ENCODE results near the gene TRMU.

DNA sequence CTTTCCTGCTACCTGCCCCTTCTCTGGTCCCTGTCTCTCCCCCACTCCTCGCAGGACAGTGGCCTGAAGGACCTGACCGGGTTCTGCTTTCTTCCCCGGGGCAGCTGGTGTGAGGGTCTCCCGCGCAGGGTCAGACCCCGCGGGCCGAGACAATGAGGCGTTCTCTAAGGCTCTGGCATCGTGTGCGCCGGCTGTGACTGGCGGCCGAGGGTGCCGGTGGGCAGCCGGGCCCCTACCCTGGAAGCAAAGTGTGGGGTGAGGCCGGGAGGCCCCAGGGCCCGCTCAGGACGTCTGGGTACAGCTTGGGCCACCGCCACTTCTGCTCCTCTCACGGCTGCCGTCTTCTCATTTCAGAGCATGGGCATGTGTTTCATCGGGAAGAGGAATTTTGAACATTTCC is 16.3 kb downstream of the TRMU start:
- TF ChIP-seq, protein P1, sequence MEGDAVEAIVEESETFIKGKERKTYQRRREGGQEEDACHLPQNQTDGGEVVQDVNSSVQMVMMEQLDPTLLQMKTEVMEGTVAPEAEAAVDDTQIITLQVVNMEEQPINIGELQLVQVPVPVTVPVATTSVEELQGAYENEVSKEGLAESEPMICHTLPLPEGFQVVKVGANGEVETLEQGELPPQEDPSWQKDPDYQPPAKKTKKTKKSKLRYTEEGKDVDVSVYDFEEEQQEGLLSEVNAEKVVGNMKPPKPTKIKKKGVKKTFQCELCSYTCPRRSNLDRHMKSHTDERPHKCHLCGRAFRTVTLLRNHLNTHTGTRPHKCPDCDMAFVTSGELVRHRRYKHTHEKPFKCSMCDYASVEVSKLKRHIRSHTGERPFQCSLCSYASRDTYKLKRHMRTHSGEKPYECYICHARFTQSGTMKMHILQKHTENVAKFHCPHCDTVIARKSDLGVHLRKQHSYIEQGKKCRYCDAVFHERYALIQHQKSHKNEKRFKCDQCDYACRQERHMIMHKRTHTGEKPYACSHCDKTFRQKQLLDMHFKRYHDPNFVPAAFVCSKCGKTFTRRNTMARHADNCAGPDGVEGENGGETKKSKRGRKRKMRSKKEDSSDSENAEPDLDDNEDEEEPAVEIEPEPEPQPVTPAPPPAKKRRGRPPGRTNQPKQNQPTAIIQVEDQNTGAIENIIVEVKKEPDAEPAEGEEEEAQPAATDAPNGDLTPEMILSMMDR (conservative IDR thresholded peaks at IDR 0.05; ENCODE audit: low read depth in 2 of 2) = no peak
- no peak for TF ChIP-seq EZH2 (IDR thresholded peaks at IDR 0.05; ENCODE audit: low read depth, unreplicated experiment)
- TF ChIP-seq, protein P2, sequence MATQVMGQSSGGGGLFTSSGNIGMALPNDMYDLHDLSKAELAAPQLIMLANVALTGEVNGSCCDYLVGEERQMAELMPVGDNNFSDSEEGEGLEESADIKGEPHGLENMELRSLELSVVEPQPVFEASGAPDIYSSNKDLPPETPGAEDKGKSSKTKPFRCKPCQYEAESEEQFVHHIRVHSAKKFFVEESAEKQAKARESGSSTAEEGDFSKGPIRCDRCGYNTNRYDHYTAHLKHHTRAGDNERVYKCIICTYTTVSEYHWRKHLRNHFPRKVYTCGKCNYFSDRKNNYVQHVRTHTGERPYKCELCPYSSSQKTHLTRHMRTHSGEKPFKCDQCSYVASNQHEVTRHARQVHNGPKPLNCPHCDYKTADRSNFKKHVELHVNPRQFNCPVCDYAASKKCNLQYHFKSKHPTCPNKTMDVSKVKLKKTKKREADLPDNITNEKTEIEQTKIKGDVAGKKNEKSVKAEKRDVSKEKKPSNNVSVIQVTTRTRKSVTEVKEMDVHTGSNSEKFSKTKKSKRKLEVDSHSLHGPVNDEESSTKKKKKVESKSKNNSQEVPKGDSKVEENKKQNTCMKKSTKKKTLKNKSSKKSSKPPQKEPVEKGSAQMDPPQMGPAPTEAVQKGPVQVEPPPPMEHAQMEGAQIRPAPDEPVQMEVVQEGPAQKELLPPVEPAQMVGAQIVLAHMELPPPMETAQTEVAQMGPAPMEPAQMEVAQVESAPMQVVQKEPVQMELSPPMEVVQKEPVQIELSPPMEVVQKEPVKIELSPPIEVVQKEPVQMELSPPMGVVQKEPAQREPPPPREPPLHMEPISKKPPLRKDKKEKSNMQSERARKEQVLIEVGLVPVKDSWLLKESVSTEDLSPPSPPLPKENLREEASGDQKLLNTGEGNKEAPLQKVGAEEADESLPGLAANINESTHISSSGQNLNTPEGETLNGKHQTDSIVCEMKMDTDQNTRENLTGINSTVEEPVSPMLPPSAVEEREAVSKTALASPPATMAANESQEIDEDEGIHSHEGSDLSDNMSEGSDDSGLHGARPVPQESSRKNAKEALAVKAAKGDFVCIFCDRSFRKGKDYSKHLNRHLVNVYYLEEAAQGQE (IDR thresholded peaks at IDR 0.05; ENCODE audit: unreplicated experiment) = no peak
- TF ChIP-seq JUNB (IDR thresholded peaks at IDR 0.05; ENCODE audit: unreplicated experiment) = no peak
- TF ChIP-seq POLR2AphosphoS5 (IDR thresholded peaks at IDR 0.05; ENCODE audit: low read depth) = no peak
- TF ChIP-seq EZH2phosphoT487 (IDR thresholded peaks at IDR 0.05; ENCODE audit: unreplicated experiment) = no peak
- TF ChIP-seq CREB1 (CRISPR knock-in tag; IDR thresholded peaks at IDR 0.05; ENCODE audit: low read depth) = no peak
- TF ChIP-seq, protein P3, sequence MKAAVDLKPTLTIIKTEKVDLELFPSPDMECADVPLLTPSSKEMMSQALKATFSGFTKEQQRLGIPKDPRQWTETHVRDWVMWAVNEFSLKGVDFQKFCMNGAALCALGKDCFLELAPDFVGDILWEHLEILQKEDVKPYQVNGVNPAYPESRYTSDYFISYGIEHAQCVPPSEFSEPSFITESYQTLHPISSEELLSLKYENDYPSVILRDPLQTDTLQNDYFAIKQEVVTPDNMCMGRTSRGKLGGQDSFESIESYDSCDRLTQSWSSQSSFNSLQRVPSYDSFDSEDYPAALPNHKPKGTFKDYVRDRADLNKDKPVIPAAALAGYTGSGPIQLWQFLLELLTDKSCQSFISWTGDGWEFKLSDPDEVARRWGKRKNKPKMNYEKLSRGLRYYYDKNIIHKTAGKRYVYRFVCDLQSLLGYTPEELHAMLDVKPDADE (IDR thresholded peaks at IDR 0.05) = no peak

All from GM23338 (cell line).